Measurements from ENCODE around the gene CA10. TPM values are rescaled to one million over a fixed set of nuclear protein-coding genes. Genes with fewer than 3 reads are reported as not detected.

Gene CA10
- total and polyA plus RNA-seq, 2 donors = 0.24 to 2.2 TPM

- no peak overlapping the region for H3K27ac ChIP-seq (ENCODE audit: low read depth)
- no peaks in the 10 kb centered on the region for H3K36me3 ChIP-seq (ENCODE audit: insufficient read depth)
- no peaks in the 10 kb centered on the region for H3K4me1 ChIP-seq (ENCODE audit: insufficient read depth)
- no peak overlapping the region for H3K4me3 ChIP-seq (ENCODE audit: low read depth, low read length)
- WGBS = 46% methylated on average over 6 of the region's 6 CpGs
- peak; percentile 59 for DNase-seq (ENCODE audit: extremely low spot score)
Observed at GRCh38 chr17:51595826-51596398, 562.6 kb downstream of the CA10 start.

GRCh38 chr17:51590071-51590656, 568.4 kb downstream of the CA10 start:
- 65% methylated on average over 4 of the region's 4 CpGs for WGBS
- no peak overlapping the region for H3K4me3 ChIP-seq (ENCODE audit: low read depth, low read length)
- no peaks in the 10 kb centered on the region for H3K4me1 ChIP-seq (ENCODE audit: insufficient read depth)
- H3K27ac ChIP-seq (ENCODE audit: low read depth) = no peak overlapping the region
- H3K36me3 ChIP-seq (ENCODE audit: insufficient read depth) = no peaks in the 10 kb centered on the region
- peak; percentile 78 for DNase-seq (ENCODE audit: extremely low spot score)

- H3K27ac ChIP-seq (ENCODE audit: low read depth) = no peak overlapping the region
- no peak for DNase-seq (ENCODE audit: extremely low spot score)
- no peak overlapping the region for H3K4me3 ChIP-seq (ENCODE audit: low read depth, low read length)
- 51% methylated on average over 2 of the region's 2 CpGs for WGBS
- no peaks in the 10 kb centered on the region for H3K36me3 ChIP-seq (ENCODE audit: insufficient read depth)
- H3K4me1 ChIP-seq (ENCODE audit: insufficient read depth) = no peaks in the 10 kb centered on the region
Observed at GRCh38 chr17:51588063-51588462, 570.5 kb downstream of the CA10 start.

- H3K4me1 ChIP-seq (ENCODE audit: insufficient read depth) = no peaks in the 10 kb centered on the region
- 80% methylated on average over 2 of the region's 2 CpGs for WGBS
- H3K27ac ChIP-seq (ENCODE audit: low read depth) = no peak overlapping the region
- no peak for DNase-seq (ENCODE audit: extremely low spot score)
- H3K36me3 ChIP-seq (ENCODE audit: insufficient read depth) = no peaks in the 10 kb centered on the region
- H3K4me3 ChIP-seq (ENCODE audit: low read depth, low read length) = no peak overlapping the region
Observed at GRCh38 chr17:51587516-51587915, 571.0 kb downstream of the CA10 start.

GRCh38 chr17:51585514-51586104, 572.9 kb downstream of the CA10 start:
- 41% methylated on average over 4 of the region's 4 CpGs for WGBS
- Histone ChIP-seq H3K27ac (ENCODE audit: low read depth) (no peak overlapping the region), H3K36me3 (ENCODE audit: insufficient read depth) (no peaks in the 10 kb centered on the region), H3K4me1 (ENCODE audit: insufficient read depth) (no peaks in the 10 kb centered on the region), H3K4me3 (ENCODE audit: low read depth, low read length) (no peak overlapping the region)
- DNase-seq (ENCODE audit: extremely low spot score) = no peak

- no peak for DNase-seq (ENCODE audit: extremely low spot score)
- 82% methylated on average over 3 of the region's 3 CpGs for WGBS
Observed at GRCh38 chr17:51580869-51581268, 577.6 kb downstream of the CA10 start.

More at GRCh38 chr17:51580869-51581268, 577.6 kb downstream of the CA10 start:
- H3K4me1 ChIP-seq (ENCODE audit: insufficient read depth) = no peaks in the 10 kb centered on the region
- no peaks in the 10 kb centered on the region for H3K36me3 ChIP-seq (ENCODE audit: insufficient read depth)
- no peak overlapping the region for H3K4me3 ChIP-seq (ENCODE audit: low read depth, low read length)
- no peak overlapping the region for H3K27ac ChIP-seq (ENCODE audit: low read depth)

Data from urinary bladder (tissue), 4 donors.